ENCODE results near the gene AGBL1.

The AGBL1 gene

GRCh38 chr15:86161250-86161649 lies 81.6 kb downstream of the AGBL1 start:
- no peak overlapping the region for H3K4me3 ChIP-seq (ENCODE audit: low read depth, low read length)
- TF ChIP-seq, protein P1, sequence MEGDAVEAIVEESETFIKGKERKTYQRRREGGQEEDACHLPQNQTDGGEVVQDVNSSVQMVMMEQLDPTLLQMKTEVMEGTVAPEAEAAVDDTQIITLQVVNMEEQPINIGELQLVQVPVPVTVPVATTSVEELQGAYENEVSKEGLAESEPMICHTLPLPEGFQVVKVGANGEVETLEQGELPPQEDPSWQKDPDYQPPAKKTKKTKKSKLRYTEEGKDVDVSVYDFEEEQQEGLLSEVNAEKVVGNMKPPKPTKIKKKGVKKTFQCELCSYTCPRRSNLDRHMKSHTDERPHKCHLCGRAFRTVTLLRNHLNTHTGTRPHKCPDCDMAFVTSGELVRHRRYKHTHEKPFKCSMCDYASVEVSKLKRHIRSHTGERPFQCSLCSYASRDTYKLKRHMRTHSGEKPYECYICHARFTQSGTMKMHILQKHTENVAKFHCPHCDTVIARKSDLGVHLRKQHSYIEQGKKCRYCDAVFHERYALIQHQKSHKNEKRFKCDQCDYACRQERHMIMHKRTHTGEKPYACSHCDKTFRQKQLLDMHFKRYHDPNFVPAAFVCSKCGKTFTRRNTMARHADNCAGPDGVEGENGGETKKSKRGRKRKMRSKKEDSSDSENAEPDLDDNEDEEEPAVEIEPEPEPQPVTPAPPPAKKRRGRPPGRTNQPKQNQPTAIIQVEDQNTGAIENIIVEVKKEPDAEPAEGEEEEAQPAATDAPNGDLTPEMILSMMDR (IDR thresholded peaks at IDR 0.05; ENCODE audit: control insufficient read depth, extremely low read depth, insufficient read depth), result no peak
- no peak for DNase-seq (ENCODE audit: low read depth)

DNA sequence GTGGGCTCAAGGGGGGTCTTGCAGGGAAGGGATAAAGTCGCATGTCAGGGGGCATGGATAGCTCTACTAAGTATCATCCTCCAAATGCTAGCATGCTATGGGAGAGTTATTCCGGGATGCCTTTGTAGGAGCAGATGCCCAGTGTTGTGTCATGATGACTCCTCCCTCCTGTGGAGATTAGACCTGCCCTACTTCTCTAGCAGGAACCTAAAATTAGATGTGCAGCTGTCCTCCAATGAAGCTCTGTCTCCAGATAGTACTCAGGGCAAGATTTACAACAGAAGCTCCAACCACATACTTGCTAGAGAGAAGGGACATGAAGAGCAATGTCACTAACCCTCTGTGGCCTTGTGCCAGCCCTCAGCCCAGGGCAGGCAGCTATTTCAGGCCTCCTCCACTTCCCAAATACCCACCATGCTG lies 82.5 kb downstream of the AGBL1 start:
- TF ChIP-seq, protein P1 (IDR thresholded peaks at IDR 0.05; ENCODE audit: control insufficient read depth, extremely low read depth, insufficient read depth), result no peak
- H3K4me3 ChIP-seq (ENCODE audit: low read depth, low read length), result no peak overlapping the region
- DNase-seq (ENCODE audit: low read depth), result no peak

GRCh38 chr15:86162641-86163040 lies 83.0 kb downstream of the AGBL1 start:
- TF ChIP-seq, protein P1 (IDR thresholded peaks at IDR 0.05; ENCODE audit: control insufficient read depth, extremely low read depth, insufficient read depth), result no peak
- H3K4me3 ChIP-seq (ENCODE audit: low read depth, low read length), result no peak overlapping the region
- DNase-seq (ENCODE audit: low read depth), result no peak

GRCh38 chr15:86163816-86164215 lies 84.1 kb downstream of the AGBL1 start:
- TF ChIP-seq, protein P1 (IDR thresholded peaks at IDR 0.05; ENCODE audit: control insufficient read depth, extremely low read depth, insufficient read depth), result no peak
- DNase-seq (ENCODE audit: low read depth), result no peak
- H3K4me3 ChIP-seq (ENCODE audit: low read depth, low read length), result no peak overlapping the region

DNA sequence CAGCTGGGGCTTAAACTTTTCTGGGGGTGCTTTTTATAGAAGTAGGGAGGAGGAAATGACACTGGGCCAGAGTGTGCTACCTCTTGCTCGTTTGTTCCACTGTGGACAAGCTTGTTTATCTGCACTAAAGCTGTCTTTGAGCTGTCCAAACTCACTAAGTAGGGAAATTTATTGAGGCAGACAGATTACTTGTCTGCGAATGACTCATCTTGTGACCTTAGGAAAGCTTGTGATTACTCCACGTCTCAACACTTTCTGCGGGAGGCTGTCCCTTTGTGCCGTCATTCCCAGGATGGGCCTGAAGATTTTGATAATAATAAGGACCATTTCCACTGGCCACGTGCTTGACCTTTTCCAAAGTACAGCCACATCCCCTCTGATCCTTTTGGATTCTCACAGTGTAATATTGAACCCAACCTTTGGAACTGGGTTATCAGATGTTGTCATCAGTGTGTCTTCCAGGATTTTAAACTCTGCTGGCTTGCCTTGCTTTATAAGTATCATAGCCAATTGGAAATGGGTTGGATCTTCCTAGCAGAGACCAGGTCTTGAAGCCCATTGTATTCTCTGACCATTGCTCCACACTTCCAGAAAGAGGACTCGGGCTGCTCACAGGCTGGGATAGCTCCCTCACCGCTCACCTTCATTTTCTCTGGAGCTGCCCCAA lies 84.7 kb downstream of the AGBL1 start:
- TF ChIP-seq, protein P1 (IDR thresholded peaks at IDR 0.05; ENCODE audit: control insufficient read depth, extremely low read depth, insufficient read depth), result no peak
- DNase-seq (ENCODE audit: low read depth), result no peak
- no peak overlapping the region for H3K4me3 ChIP-seq (ENCODE audit: low read depth, low read length)

DNA sequence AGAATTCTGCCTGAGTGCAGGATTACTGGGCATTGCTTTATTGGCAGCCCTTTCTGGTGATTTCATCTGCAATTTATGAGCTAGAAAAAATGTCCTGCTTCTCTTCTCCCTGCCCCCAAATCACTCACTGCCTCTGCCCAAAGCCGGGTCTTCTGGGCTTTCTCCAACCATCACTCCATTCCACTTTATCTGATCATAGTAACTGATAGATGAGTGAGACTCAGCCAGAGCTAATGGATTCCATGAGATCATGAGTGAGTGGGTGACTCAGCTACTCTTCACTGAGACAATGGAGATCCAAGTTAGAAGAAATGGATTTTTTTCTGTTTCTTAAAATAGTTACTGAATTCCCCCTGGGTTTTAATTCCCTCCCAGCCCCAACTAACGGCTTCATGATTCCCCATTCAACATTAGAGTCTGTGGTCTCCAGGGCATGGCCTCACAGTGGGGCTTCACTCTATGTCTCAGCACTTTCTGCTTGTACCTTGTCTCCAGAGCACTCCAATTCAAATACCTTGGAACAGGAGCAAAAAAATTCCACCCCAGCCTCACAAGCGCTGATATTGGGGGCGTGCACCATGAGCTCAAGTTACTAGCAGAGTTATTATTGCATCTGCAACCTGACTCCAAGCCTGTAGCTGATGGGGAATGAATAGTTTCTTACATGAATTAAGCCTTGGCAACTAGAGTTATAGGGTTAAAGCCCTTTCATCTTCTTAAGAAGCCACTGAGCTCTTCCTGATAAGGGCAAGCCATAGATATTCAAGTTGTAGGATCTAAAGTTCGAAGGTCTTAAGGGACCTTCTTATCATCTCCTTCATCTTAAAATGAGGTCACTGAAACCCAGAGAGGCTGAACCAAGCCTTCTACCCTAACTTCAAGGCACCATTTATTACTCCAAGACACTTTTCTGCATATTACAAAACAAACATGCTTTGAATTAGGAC lies 85.9 kb downstream of the AGBL1 start:
- DNase-seq (ENCODE audit: low read depth), result no peak
- TF ChIP-seq, protein P1 (IDR thresholded peaks at IDR 0.05; ENCODE audit: control insufficient read depth, extremely low read depth, insufficient read depth), result no peak
- no peak overlapping the region for H3K4me3 ChIP-seq (ENCODE audit: low read depth, low read length)

Measured in LNCaP clone FGC (cell line).